GM18858 (cell line): ENCODE data around the gene ZNF521.

Source experiments
- ATAC-seq: cut with Tn5 transposase; IDR thresholded peaks from one replicate; pipeline ENCODE4 v1.9.1; 2021; ENCODE audit not compliant: unreplicated experiment

The ZNF521 gene

GRCh38 chr18:25171334-25171733, 180.6 kb downstream of the ZNF521 start:
- ATAC-seq = no peak

- ATAC-seq = no peak
Observed at GRCh38 chr18:25170402-25170801, 181.6 kb downstream of the ZNF521 start.

GRCh38 chr18:25169701-25170100, 182.3 kb downstream of the ZNF521 start:
- ATAC-seq = no peak

- ATAC-seq = no peak
Observed at GRCh38 chr18:25167612-25168410, 184.2 kb downstream of the ZNF521 start.

GRCh38 chr18:25166113-25166512, 185.9 kb downstream of the ZNF521 start:
- ATAC-seq = no peak

GRCh38 chr18:25164848-25165811, 186.8 kb downstream of the ZNF521 start:
- peak; percentile 90 for ATAC-seq

GRCh38 chr18:25164211-25164847, 187.6 kb downstream of the ZNF521 start:
- peak; percentile 26 for ATAC-seq

- no peak for ATAC-seq
Observed at GRCh38 chr18:25153426-25153825, 198.5 kb downstream of the ZNF521 start.

GRCh38 chr18:25147877-25148488, 204.0 kb downstream of the ZNF521 start:
- ATAC-seq = no peak

GRCh38 chr18:25146512-25146910, 205.5 kb downstream of the ZNF521 start:
- ATAC-seq = no peak

GRCh38 chr18:25145731-25146511, 206.0 kb downstream of the ZNF521 start:
- ATAC-seq = no peak

- no peak for ATAC-seq
Observed at GRCh38 chr18:25144820-25145219, 207.1 kb downstream of the ZNF521 start.

GRCh38 chr18:25141886-25142285, 210.1 kb downstream of the ZNF521 start:
- no peak for ATAC-seq

- no peak for ATAC-seq
Observed at GRCh38 chr18:25141399-25141798, 210.6 kb downstream of the ZNF521 start.

GRCh38 chr18:25140962-25141308, 211.0 kb downstream of the ZNF521 start:
- ATAC-seq = no peak

GRCh38 chr18:25140124-25140961, 211.6 kb downstream of the ZNF521 start:
- ATAC-seq = no peak

GRCh38 chr18:25137197-25137472, 214.8 kb downstream of the ZNF521 start:
- no peak for ATAC-seq

GRCh38 chr18:25136416-25137196, 215.4 kb downstream of the ZNF521 start:
- no peak for ATAC-seq

- ATAC-seq = no peak
Observed at GRCh38 chr18:25134861-25135260, 217.1 kb downstream of the ZNF521 start.
